NB4 (cell line): ENCODE results near the gene MXRA5.

Experiments used
- CTCF ChIP-seq: IDR thresholded peaks from one replicate; pipeline ENCODE4 v1.5.1; 2012; ENCODE audit warnings: low read depth, low read length
- POLR2A ChIP-seq: IDR thresholded peaks from 2 replicates; pipeline ENCODE4 v1.6.1; 2011; ENCODE audit warnings: mild to moderate bottlenecking; ENCODE audit not compliant: insufficient read length; ENCODE audit errors: extremely low read depth

- no peak for TF ChIP-seq CTCF
- no peak for TF ChIP-seq POLR2A
Observed at GRCh38 chrX:3299636-3300035, 46.8 kb downstream of the MXRA5 start.
